Karpas-422 (cell line): Measurements from ENCODE around the gene SPOCD1. TPM values are rescaled to one million over a fixed set of nuclear protein-coding genes. Genes with fewer than 3 reads are reported as not detected.

ENCODE experiments used
- DNase-seq: peaks from one replicate; pipeline ENCODE4 v3.0.0-alpha.2; 2015
- H2AFZ ChIP-seq: fragments of 200-600 bp; sonication (generic); 2 replicates; pipeline ENCODE4 v1.6.1; 2014; ENCODE audit warnings: antibody characterized with exemption, low read length, mixed read lengths
- H3K27ac ChIP-seq: fragments of 200-600 bp; sonication (generic); 2 replicates; pipeline ENCODE4 v1.5.1; 2014; ENCODE audit warnings: mild to moderate bottlenecking, low read length, moderate library complexity
- H3K27me3 ChIP-seq: fragments of 200-600 bp; sonication (generic); 2 replicates; pipeline ENCODE4 v1.6.1; 2014; ENCODE audit warnings: low read length, mixed read lengths
- H3K36me3 ChIP-seq: fragments of 200-600 bp; sonication (generic); 2 replicates; pipeline ENCODE4 v1.6.1; 2014; ENCODE audit warnings: low read length, mixed read lengths; ENCODE audit not compliant: insufficient read depth
- H3K4me1 ChIP-seq: fragments of 200-600 bp; sonication (generic); 2 replicates; pipeline ENCODE4 v1.6.1; 2014; ENCODE audit warnings: mild to moderate bottlenecking, low read length, mixed read lengths
- H3K4me2 ChIP-seq: fragments of 200-600 bp; sonication (generic); 2 replicates; pipeline ENCODE4 v1.6.1; 2014; ENCODE audit warnings: low read length, low read depth, mild to moderate bottlenecking; ENCODE audit not compliant: poor library complexity, severe bottlenecking
- H3K4me3 ChIP-seq: fragments of 200-600 bp; sonication (generic); 2 replicates; pipeline ENCODE4 v1.5.1; 2014; ENCODE audit warnings: mild to moderate bottlenecking, antibody characterized with exemption, low read length, mixed read lengths
- H3K79me2 ChIP-seq: fragments of 200-600 bp; sonication (generic); 2 replicates; pipeline ENCODE4 v1.6.1; 2014; ENCODE audit warnings: mild to moderate bottlenecking, low read length, mixed read lengths
- H3K9ac ChIP-seq: fragments of 200-600 bp; sonication (generic); 2 replicates; pipeline ENCODE4 v1.6.0; 2014; ENCODE audit warnings: low read length
- H3K9me2 ChIP-seq: fragments of 200-600 bp; sonication (generic), shearing (Covaris generic); replicated peaks from 2 replicates; pipeline ENCODE4 v1.6.0; 2014; ENCODE audit warnings: mild to moderate bottlenecking, low read length, moderate library complexity; ENCODE audit not compliant: insufficient read depth
- H3K9me3 ChIP-seq: fragments of 300-700, 200-600 bp; sonication (generic); 2 replicates; pipeline ENCODE4 v1.6.1; 2014; ENCODE audit warnings: low read length, mixed read lengths
- H4K20me1 ChIP-seq: fragments of 200-600 bp; sonication (generic); 2 replicates; pipeline ENCODE4 v1.6.1; 2014; ENCODE audit warnings: mild to moderate bottlenecking, antibody characterized with exemption, low read length, low read depth; ENCODE audit not compliant: insufficient read depth
- total RNA-seq: library from RNA; depleted of rRNA; stranded (reverse); fragments of >200 nt; shearing (Covaris generic); gene quantifications from 2 replicates; pipeline ENCODE4 v1.2.3, GENCODE V29; 2014; ENCODE audit warnings: low replicate concordance

Gene SPOCD1
- total RNA-seq, 1 experiment from 2014 or later, result not detected

DNA sequence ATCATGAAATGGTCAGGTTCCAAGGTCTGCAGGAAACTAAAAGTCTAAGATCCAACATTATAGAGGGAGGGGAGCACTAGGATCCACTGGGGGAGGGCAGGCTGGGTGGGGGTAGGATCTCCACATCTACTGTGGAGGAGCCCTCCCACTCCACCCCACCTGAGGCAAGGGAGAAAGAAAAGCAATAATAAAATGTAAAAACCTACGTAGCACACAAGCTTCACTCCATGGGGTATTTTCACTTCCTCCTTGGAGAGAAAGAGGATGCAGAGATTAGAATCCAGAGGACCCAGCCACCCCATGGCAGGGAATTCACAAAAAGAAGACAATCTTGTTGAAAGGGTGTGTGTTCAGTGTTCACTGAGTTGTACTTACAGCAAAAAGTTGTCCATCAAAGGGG, 14.4 kb downstream of the SPOCD1 start:
- Histone ChIP-seq H3K27me3 (no peaks in the 10 kb centered on the region), H3K4me1 (peaks cover 17% of the 10 kb centered on the region), H3K9me3 (no peaks in the 10 kb centered on the region), H2AFZ (no peak overlapping the region), H3K4me3 (no peak overlapping the region), H4K20me1 (no peaks in the 10 kb centered on the region), H3K9me2 (no peaks in the 10 kb centered on the region), H3K27ac (no peak overlapping the region), H3K9ac (no peak overlapping the region), H3K36me3 (no peaks in the 10 kb centered on the region), H3K79me2 (no peaks in the 10 kb centered on the region), H3K4me2 (no peak overlapping the region)
- no peak for DNase-seq

DNA sequence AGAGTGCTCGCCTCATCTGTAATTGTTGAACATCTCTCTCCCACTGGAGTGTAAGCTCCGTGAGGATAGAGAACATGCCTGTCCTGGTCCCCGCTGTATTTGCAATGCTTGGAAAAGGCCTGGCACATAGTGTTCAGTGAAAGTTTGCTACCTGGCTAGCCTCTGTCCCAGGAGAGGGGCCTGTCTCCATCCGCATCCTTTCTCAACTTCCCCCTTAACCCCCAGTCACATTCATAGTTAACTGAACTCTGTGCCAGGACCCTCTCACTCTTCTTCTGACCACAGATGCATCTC, 15.2 kb downstream of the SPOCD1 start:
- H3K27ac ChIP-seq, result no peak overlapping the region
- H2AFZ ChIP-seq, result no peak overlapping the region
- no peak overlapping the region for H3K4me2 ChIP-seq
- no peaks in the 10 kb centered on the region for H3K27me3 ChIP-seq
- no peak overlapping the region for H3K9ac ChIP-seq
- no peak overlapping the region for H3K4me3 ChIP-seq
- DNase-seq, result no peak
- H3K79me2 ChIP-seq, result no peaks in the 10 kb centered on the region
- H3K4me1 ChIP-seq, result peaks cover 17% of the 10 kb centered on the region
- H4K20me1 ChIP-seq, result no peaks in the 10 kb centered on the region
- no peaks in the 10 kb centered on the region for H3K36me3 ChIP-seq
- H3K9me3 ChIP-seq, result no peaks in the 10 kb centered on the region
- no peaks in the 10 kb centered on the region for H3K9me2 ChIP-seq

DNA sequence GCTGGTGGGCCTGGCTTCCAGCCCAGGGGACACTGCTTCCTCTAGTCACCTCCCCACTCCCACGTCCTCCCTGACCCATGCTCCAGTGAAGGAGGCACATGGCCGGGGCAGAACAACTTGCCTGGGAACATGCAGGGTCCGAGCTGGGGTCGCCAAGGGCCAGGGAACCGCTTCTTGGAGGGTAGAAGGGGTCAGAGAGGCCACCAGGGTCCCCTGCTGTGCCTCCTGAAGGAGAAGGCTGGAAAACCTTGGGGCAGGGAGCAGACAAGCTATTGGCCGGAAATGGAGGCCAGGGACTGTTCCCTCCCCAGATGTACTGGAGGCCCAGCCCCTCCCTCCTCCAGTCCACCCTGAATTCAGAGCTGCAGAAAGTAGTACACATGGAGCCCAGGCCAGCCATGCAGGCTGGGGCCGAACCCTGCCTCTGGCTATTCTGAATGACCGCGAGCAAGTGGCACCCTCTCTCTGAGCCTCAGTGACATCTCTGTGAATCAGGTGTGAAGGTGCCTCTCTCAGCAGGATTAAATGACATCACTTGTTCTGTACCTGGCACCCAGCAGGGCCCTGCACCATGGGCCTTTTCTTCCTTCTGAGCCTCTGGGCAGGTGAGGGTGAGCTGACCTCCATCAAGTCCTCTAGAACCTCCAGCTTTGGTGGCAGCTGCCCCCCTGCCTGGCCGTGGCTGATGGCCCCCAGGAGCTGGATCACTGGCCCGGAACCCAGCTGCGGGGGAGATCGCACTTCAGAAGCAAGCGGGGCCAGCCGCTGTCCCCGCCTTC, 15.7 kb downstream of the SPOCD1 start:
- Histone ChIP-seq H3K4me1 (peaks cover 13% of the 10 kb centered on the region), H2AFZ (no peak overlapping the region), H3K9me2 (no peaks in the 10 kb centered on the region), H3K36me3 (no peaks in the 10 kb centered on the region), H3K9ac (no peak overlapping the region), H3K9me3 (no peaks in the 10 kb centered on the region), H3K27ac (no peak overlapping the region), H3K4me3 (no peak overlapping the region), H4K20me1 (no peaks in the 10 kb centered on the region), H3K27me3 (no peaks in the 10 kb centered on the region), H3K79me2 (no peaks in the 10 kb centered on the region), H3K4me2 (no peak overlapping the region)
- DNase-seq, result no peak

DNA sequence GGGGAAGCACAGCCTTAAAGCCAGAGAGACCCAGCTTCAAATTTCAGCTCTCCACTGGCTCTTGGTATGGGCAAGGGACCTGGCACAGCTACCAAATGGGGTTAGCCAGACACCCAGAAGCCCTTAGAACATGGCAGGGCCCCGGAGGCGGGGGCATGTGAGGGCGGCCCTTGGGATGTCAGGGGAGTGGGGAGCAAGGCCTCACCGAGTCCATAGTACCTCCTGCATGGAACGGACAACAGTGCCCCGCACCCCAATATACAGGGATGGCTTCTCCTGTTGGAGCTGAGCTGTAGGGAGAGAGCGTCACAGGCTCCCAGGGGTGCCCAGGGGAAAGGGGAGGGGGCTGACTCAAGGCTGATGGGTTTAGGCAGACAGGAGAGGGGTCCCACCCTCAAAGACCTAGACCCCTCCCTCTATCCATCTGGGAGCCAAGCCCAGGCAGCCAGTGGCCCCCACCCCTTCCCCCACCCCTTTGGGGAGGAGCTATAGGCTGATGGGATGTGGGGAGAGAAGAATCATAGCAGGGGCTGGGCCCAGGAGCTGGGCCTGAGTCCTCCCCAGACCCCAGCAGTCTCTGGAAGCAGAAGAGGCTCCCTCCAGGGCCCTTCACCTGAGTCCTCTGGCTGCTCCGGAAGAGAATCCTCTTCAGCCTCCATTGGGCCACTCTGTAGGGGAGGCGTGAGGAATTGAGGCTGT, 16.5 kb downstream of the SPOCD1 start:
- no peak overlapping the region for H3K9ac ChIP-seq
- H3K9me2 ChIP-seq, result no peaks in the 10 kb centered on the region
- H3K4me2 ChIP-seq, result no peak overlapping the region
- H3K36me3 ChIP-seq, result no peaks in the 10 kb centered on the region
- H3K27ac ChIP-seq, result no peak overlapping the region
- no peaks in the 10 kb centered on the region for H4K20me1 ChIP-seq
- no peaks in the 10 kb centered on the region for H3K9me3 ChIP-seq
- no peak for DNase-seq
- no peak overlapping the region for H3K4me3 ChIP-seq
- H3K4me1 ChIP-seq, result peaks cover 13% of the 10 kb centered on the region
- no peak overlapping the region for H2AFZ ChIP-seq
- no peaks in the 10 kb centered on the region for H3K27me3 ChIP-seq
- no peaks in the 10 kb centered on the region for H3K79me2 ChIP-seq

- Histone ChIP-seq H3K4me1 (peaks cover 8% of the 10 kb centered on the region), H3K36me3 (no peaks in the 10 kb centered on the region), H3K79me2 (no peaks in the 10 kb centered on the region), H3K4me3 (no peak overlapping the region), H3K9me3 (no peaks in the 10 kb centered on the region), H3K9me2 (no peaks in the 10 kb centered on the region), H3K4me2 (no peak overlapping the region), H3K9ac (no peak overlapping the region), H4K20me1 (no peaks in the 10 kb centered on the region), H3K27ac (no peak overlapping the region), H2AFZ (no peak overlapping the region), H3K27me3 (no peaks in the 10 kb centered on the region)
- DNase-seq, result no peak
These were observed 17.2 kb downstream of the SPOCD1 start for GRCh38 chr1:31798433-31799195.

DNA sequence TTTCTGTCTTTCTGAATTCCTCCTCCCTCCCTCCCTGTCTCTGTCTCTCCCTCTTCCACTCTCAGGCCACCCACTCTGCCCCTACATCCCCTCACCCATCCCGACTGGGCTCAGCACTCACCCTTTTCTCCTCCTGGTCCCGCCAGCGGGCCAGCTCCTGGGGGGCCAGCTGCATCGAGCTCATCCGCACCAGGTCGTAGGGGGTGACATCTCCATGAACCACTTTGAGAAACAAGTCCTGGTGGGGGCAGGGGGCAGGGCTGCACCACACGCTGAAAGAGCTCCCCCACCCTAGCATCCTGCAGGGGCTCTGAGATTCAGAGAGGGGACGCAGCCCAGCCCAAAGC, 17.8 kb downstream of the SPOCD1 start:
- Histone ChIP-seq H2AFZ (no peak overlapping the region), H3K4me3 (no peak overlapping the region), H3K4me1 (peaks cover 8% of the 10 kb centered on the region), H3K79me2 (no peaks in the 10 kb centered on the region), H3K9me3 (no peaks in the 10 kb centered on the region), H3K9me2 (no peaks in the 10 kb centered on the region), H3K9ac (no peak overlapping the region), H4K20me1 (no peaks in the 10 kb centered on the region), H3K36me3 (no peaks in the 10 kb centered on the region), H3K27ac (no peak overlapping the region), H3K27me3 (no peaks in the 10 kb centered on the region), H3K4me2 (no peak overlapping the region)
- no peak for DNase-seq

- Histone ChIP-seq H3K9ac (no peak overlapping the region), H3K36me3 (no peaks in the 10 kb centered on the region), H3K9me2 (no peaks in the 10 kb centered on the region), H3K79me2 (no peaks in the 10 kb centered on the region), H3K27ac (no peak overlapping the region), H3K27me3 (no peaks in the 10 kb centered on the region), H4K20me1 (no peaks in the 10 kb centered on the region), H3K4me2 (no peak overlapping the region), H3K9me3 (no peaks in the 10 kb centered on the region), H3K4me3 (no peak overlapping the region), H2AFZ (no peak overlapping the region), H3K4me1 (peaks cover 5% of the 10 kb centered on the region)
- DNase-seq, result no peak
These were observed 18.6 kb downstream of the SPOCD1 start for GRCh38 chr1:31797216-31797615.

DNA sequence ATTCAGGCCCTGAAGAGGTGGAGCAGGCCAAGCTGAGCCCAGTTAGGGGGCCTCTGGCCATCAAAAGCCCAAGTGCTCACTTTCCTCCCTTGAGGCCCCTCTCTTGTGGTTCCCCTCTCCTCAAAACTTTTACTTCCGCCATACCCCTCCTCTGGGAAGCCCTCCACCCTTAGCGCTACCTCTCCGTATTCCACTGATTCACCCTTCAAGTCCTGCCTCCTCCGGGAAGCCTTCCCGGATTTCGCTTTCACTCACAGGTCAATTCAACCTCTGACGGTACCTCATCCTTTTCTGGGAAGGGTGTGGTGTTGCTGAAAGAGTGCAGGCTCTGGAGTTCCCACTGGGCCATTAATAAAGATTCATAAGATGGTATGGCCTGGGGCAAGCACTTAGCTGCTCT, 19.1 kb downstream of the SPOCD1 start:
- H3K79me2 ChIP-seq, result no peaks in the 10 kb centered on the region
- no peak overlapping the region for H3K4me2 ChIP-seq
- H3K27ac ChIP-seq, result no peak overlapping the region
- no peak for DNase-seq
- no peaks in the 10 kb centered on the region for H4K20me1 ChIP-seq
- no peaks in the 10 kb centered on the region for H3K27me3 ChIP-seq
- H2AFZ ChIP-seq, result no peak overlapping the region
- H3K36me3 ChIP-seq, result no peaks in the 10 kb centered on the region
- H3K9me3 ChIP-seq, result no peaks in the 10 kb centered on the region
- H3K9me2 ChIP-seq, result no peaks in the 10 kb centered on the region
- peaks cover 5% of the 10 kb centered on the region for H3K4me1 ChIP-seq
- H3K4me3 ChIP-seq, result no peak overlapping the region
- H3K9ac ChIP-seq, result no peak overlapping the region
